GM13977 (cell line): ENCODE data around the gene ZFYVE9.
"Not testable (repeated sequence)": the region's sequence is repeated elsewhere in the genome, so short reads cannot be mapped to it uniquely, and the experiment has no call there.

Source experiments
- DNase-seq: peaks from one replicate; pipeline ENCODE4 v3.0.0; 2012; ENCODE audit warnings: low spot score
- CTCF ChIP-seq: IDR thresholded peaks from 2 replicates; pipeline ENCODE4 v1.5.1; 2012; ENCODE audit warnings: mild to moderate bottlenecking, control low read depth; ENCODE audit not compliant: insufficient read depth; ENCODE audit errors: extremely low read depth, missing control alignments
- in situ Hi-C: fragments of 300-500 bp; cut with MboI; formaldehyde crosslinking; loops from one replicate; pipeline ENCODE4 v1.12.0; 2022; ENCODE audit warnings: low sequenced_read_pairs, low pct_unique_long_range_greater_than_20kb, mixed read lengths, inconsistent platforms; ENCODE audit not compliant: unreplicated experiment

The ZFYVE9 gene

GRCh38 chr1:52203935-52204625 lies 62.2 kb downstream of the ZFYVE9 start:
- no peak for DNase-seq
- no peak for TF ChIP-seq CTCF
- in situ Hi-C loops = no loop called here

GRCh38 chr1:52204696-52205095 lies 62.8 kb downstream of the ZFYVE9 start:
- no peak for TF ChIP-seq CTCF
- in situ Hi-C loops = no loop called here
- peak; percentile 19 for DNase-seq

GRCh38 chr1:52206686-52207085 lies 64.8 kb downstream of the ZFYVE9 start:
- DNase-seq, in situ Hi-C loops: not testable (repeated sequence)

GRCh38 chr1:52209429-52209828 lies 67.5 kb downstream of the ZFYVE9 start:
- in situ Hi-C loops = no loop called here
- no peak for DNase-seq
- TF ChIP-seq CTCF = no peak

GRCh38 chr1:52210044-52210443 lies 68.2 kb downstream of the ZFYVE9 start:
- DNase-seq = no peak
- in situ Hi-C loops = no loop called here
- no peak for TF ChIP-seq CTCF

- no peak for DNase-seq
- no peak for TF ChIP-seq CTCF
- in situ Hi-C loops = no loop called here
Observed at GRCh38 chr1:52216907-52217458, 75.1 kb downstream of the ZFYVE9 start.

GRCh38 chr1:52225174-52225573 lies 83.3 kb downstream of the ZFYVE9 start:
- DNase-seq = no peak
- no peak for TF ChIP-seq CTCF
- in situ Hi-C loops = no loop called here
